OCI-LY1 (cell line): ENCODE measurements around the gene SNCB.

Source experiments
- EZH2 ChIP-seq: fragments of 200-600 bp; sonication (generic), shearing (Covaris generic); IDR thresholded peaks from 2 replicates; pipeline ENCODE4 v1.8.0; 2017; ENCODE audit warnings: borderline replicate concordance, mixed run types, mild to moderate bottlenecking, antibody characterized with exemption, low read length, moderate library complexity, mixed read lengths
- TF ChIP-seq, protein P1 (sequence below): fragments of 200-600 bp; sonication (generic), shearing (Covaris generic); IDR thresholded peaks from 2 replicates; pipeline ENCODE4 v1.5.1; 2017; ENCODE audit warnings: mild to moderate bottlenecking, antibody characterized with exemption, low read length, moderate library complexity, mixed read lengths

DNA sequence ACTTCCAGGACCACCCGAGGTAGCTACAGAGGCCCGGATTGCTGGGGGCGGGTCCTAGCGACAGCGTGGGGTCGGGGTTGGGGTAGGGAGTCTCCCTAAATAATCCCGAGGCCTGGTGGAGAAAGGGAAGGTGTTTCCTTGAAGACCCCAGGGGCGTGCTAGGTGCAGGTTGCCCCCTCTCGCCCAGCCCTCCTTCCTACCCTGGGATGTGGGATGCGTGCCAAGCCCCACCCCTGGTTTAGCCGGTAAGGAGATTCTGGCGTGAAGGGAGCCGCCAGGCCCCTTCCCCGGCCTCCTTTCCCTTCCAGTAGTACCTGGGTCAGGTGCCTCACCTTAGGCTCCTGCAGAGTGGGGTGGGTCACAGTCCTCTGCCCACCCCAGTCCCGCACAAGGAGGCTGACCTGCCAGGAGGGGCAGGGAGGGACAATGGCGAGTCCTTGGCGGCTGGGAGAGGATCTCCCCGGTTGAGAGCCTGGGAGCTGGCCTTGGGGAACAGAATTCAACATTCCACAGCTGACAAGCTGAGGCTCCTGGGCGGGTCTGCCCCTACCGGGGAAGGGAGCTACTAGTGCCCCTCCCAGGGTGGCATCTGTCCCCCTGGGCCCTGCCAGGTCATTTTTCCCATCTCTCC is 17.6 kb upstream of the SNCB start:
- TF ChIP-seq, protein P1, sequence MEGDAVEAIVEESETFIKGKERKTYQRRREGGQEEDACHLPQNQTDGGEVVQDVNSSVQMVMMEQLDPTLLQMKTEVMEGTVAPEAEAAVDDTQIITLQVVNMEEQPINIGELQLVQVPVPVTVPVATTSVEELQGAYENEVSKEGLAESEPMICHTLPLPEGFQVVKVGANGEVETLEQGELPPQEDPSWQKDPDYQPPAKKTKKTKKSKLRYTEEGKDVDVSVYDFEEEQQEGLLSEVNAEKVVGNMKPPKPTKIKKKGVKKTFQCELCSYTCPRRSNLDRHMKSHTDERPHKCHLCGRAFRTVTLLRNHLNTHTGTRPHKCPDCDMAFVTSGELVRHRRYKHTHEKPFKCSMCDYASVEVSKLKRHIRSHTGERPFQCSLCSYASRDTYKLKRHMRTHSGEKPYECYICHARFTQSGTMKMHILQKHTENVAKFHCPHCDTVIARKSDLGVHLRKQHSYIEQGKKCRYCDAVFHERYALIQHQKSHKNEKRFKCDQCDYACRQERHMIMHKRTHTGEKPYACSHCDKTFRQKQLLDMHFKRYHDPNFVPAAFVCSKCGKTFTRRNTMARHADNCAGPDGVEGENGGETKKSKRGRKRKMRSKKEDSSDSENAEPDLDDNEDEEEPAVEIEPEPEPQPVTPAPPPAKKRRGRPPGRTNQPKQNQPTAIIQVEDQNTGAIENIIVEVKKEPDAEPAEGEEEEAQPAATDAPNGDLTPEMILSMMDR, result no peak
- TF ChIP-seq EZH2, result no peak
